HEK293 (cell line): ENCODE measurements around the gene IGFBP5.

ENCODE experiments used
- CTCF ChIA-PET: fragments of 350-600 bp; formaldehyde crosslinking; extraction: SDS; loops from one replicate; lab custom pipeline; 2021; ENCODE audit warnings: antibody characterized with exemption; lab: Yijun Ruan, JAX
- POLR2A ChIA-PET: fragments of 300-600 bp; formaldehyde crosslinking; extraction: SDS; loops from one replicate; lab custom pipeline; 2020; ENCODE audit warnings: antibody characterized with exemption, inconsistent platforms; lab: Yijun Ruan, JAX
- H3K27ac ChIP-seq: fragments of 200-500 bp; sonication (Bioruptor generic); 2 replicates; pipeline ENCODE4 v1.5.1; 2014; ENCODE audit warnings: low read depth, low read length, control low read depth, inconsistent platforms; ENCODE audit errors: extremely low read depth
- H3K36me3 ChIP-seq, 2 experiments: fragments of 200-500 bp in 1 of 2; sonication (Bioruptor generic) in 1 of 2; 1 replicate in 1 of 2; 2 replicates in 1 of 2; pipeline ENCODE4 v1.5.1; 2014 to 2017; ENCODE audit warnings: inconsistent platforms in 2 of 2, low read length in 2 of 2; ENCODE audit not compliant: control insufficient read depth in 2 of 2, insufficient read depth in 1 of 2
- H3K4me1 ChIP-seq: fragments of 200-500 bp; sonication (Bioruptor generic); 2 replicates; pipeline ENCODE4 v1.5.1; 2014; ENCODE audit warnings: mild to moderate bottlenecking, low read length, inconsistent platforms; ENCODE audit not compliant: control insufficient read depth, insufficient read depth
- H3K4me3 ChIP-seq: 2 replicates; pipeline ENCODE4 v1.5.1; 2011; ENCODE audit warnings: low read depth, mild to moderate bottlenecking, control low read depth, low read length, moderate library complexity
- H3K9me3 ChIP-seq: fragments of 200-500 bp; sonication (Bioruptor generic); 2 replicates; pipeline ENCODE4 v1.5.1; 2014; ENCODE audit warnings: low read depth, low read length, inconsistent platforms; ENCODE audit not compliant: control insufficient read depth, insufficient read depth
- BCL11A ChIP-seq: fragments of 450-650 bp; formaldehyde crosslinking; IDR thresholded peaks from 2 replicates; pipeline ENCODE4 v1.5.1; 2016; ENCODE audit warnings: low read depth, missing biosample characterization, missing genetic modification characterization
- BCL6B ChIP-seq: fragments of 450-650 bp; formaldehyde crosslinking; IDR thresholded peaks from 2 replicates; pipeline ENCODE4 v1.5.1; 2017; ENCODE audit warnings: missing biosample characterization, missing genetic modification characterization
- HOXD13 ChIP-seq: sonication (generic); formaldehyde crosslinking; IDR thresholded peaks from 2 replicates; pipeline ENCODE4 v1.8.0; 2022; ENCODE audit warnings: missing genetic modification reagents, borderline replicate concordance
- INSM2 ChIP-seq: fragments of 450-650 bp; formaldehyde crosslinking; IDR thresholded peaks from 2 replicates; pipeline ENCODE4 v1.5.1; 2016; ENCODE audit warnings: missing biosample characterization, missing genetic modification characterization
- PATZ1 ChIP-seq: fragments of 450-650 bp; formaldehyde crosslinking; IDR thresholded peaks from 2 replicates; pipeline ENCODE4 v1.5.1; 2016; ENCODE audit warnings: missing biosample characterization, missing genetic modification characterization
- PBX3 ChIP-seq: sonication (generic); formaldehyde crosslinking; IDR thresholded peaks from 2 replicates; pipeline ENCODE4 v1.8.1; 2022; ENCODE audit warnings: mild to moderate bottlenecking, moderate library complexity, missing genetic modification reagents
- RBAK ChIP-seq: fragments of 450-650 bp; formaldehyde crosslinking; IDR thresholded peaks from 2 replicates; pipeline ENCODE4 v1.5.1; 2016; ENCODE audit warnings: missing biosample characterization, missing genetic modification characterization
- ZBTB21 ChIP-seq: fragments of 450-650 bp; formaldehyde crosslinking; IDR thresholded peaks from 2 replicates; pipeline ENCODE4 v1.5.1; 2017; ENCODE audit warnings: missing biosample characterization, missing genetic modification characterization
- ZBTB44 ChIP-seq: fragments of 450-650 bp; IDR thresholded peaks from 2 replicates; pipeline ENCODE4 v1.5.1; 2018; ENCODE audit warnings: missing biosample characterization, mild to moderate bottlenecking, missing genetic modification characterization
- ZBTB49 ChIP-seq: fragments of 450-650 bp; formaldehyde crosslinking; IDR thresholded peaks from 2 replicates; pipeline ENCODE4 v1.5.1; 2016; ENCODE audit warnings: missing biosample characterization, missing genetic modification characterization, low read depth
- ZNF133 ChIP-seq: fragments of 450-650 bp; formaldehyde crosslinking; IDR thresholded peaks from 2 replicates; pipeline ENCODE4 v1.5.1; 2016; ENCODE audit warnings: missing biosample characterization, missing genetic modification characterization
- ZNF175 ChIP-seq: fragments of 450-650 bp; formaldehyde crosslinking; IDR thresholded peaks from 2 replicates; pipeline ENCODE4 v1.5.1; 2016; ENCODE audit warnings: missing biosample characterization, missing genetic modification characterization
- ZNF350 ChIP-seq: fragments of 450-650 bp; formaldehyde crosslinking; IDR thresholded peaks from 2 replicates; pipeline ENCODE4 v1.5.0; 2017; ENCODE audit warnings: missing biosample characterization, mild to moderate bottlenecking, missing genetic modification characterization
- ZNF529 ChIP-seq: fragments of 450-650 bp; formaldehyde crosslinking; IDR thresholded peaks from 2 replicates; pipeline ENCODE4 v1.5.1; 2017; ENCODE audit warnings: missing genetic modification characterization, missing biosample characterization; ENCODE audit not compliant: insufficient replicate concordance
- ZNF629 ChIP-seq: fragments of 450-650 bp; formaldehyde crosslinking; IDR thresholded peaks from 2 replicates; pipeline ENCODE4 v1.5.1; 2017; ENCODE audit warnings: missing biosample characterization, missing genetic modification characterization
- ZNF792 ChIP-seq: fragments of 450-650 bp; formaldehyde crosslinking; IDR thresholded peaks from 2 replicates; pipeline ENCODE4 v1.5.1; 2016; ENCODE audit warnings: missing biosample characterization, missing genetic modification characterization
- ZSCAN4 ChIP-seq: fragments of 450-650 bp; formaldehyde crosslinking; IDR thresholded peaks from 2 replicates; pipeline ENCODE4 v1.5.1; 2017; ENCODE audit warnings: missing biosample characterization, missing genetic modification characterization

IGFBP5 gene

GRCh38 chr2:216653931-216654365 is 41.4 kb downstream of the IGFBP5 start:
- H3K9me3 ChIP-seq, result no peaks in the 10 kb centered on the region
- no peak overlapping the region for H3K27ac ChIP-seq
- POLR2A ChIA-PET, result no interaction called here
- no peak overlapping the region for H3K4me3 ChIP-seq
- CTCF ChIA-PET, result interaction anchor here (1.5 kb wide), 2 partner anchors 13 to 134 kb away, joined by 4 to 5 read pairs; no protein-coding TSS in a partner anchor
- no peak for TF ChIP-seq ZBTB21 (tag by site-specific recombination)
- TF ChIP-seq ZNF792 (tag by site-specific recombination), result no peak
- TF ChIP-seq INSM2 (tag by site-specific recombination), result no peak
- no peak for TF ChIP-seq BCL11A
- no peak for TF ChIP-seq ZBTB49 (tag by site-specific recombination)
- TF ChIP-seq ZSCAN4 (tag by site-specific recombination), result no peak
- no peak for TF ChIP-seq BCL6B (tag by site-specific recombination)
- no peak for TF ChIP-seq HOXD13 (CRISPR knock-in tag)
- no peak for TF ChIP-seq ZBTB44 (tag by site-specific recombination)
- no peak for TF ChIP-seq ZNF133 (tag by site-specific recombination)
- TF ChIP-seq ZNF629 (tag by site-specific recombination), result no peak
- TF ChIP-seq ZNF175 (tag by site-specific recombination), result no peak
- TF ChIP-seq ZNF350, result no peak
- TF ChIP-seq PBX3, result no peak
- no peak for TF ChIP-seq RBAK (tag by site-specific recombination)
- TF ChIP-seq PATZ1 (tag by site-specific recombination), result no peak
- TF ChIP-seq ZNF529 (tag by site-specific recombination), result no peak
- no peaks in the 10 kb centered on the region for H3K4me1 ChIP-seq
- no peaks in the 10 kb centered on the region for H3K36me3 ChIP-seq
